Parathyroid adenoma (tissue), 2 donors: Measurements from ENCODE around the gene JDP2.

Source experiments
- H2AFZ ChIP-seq: fragments of 300-600 bp; sonication (generic); one replicate; pipeline ENCODE4 v1.7.0; 2017; ENCODE audit warnings: antibody characterized with exemption, mild to moderate bottlenecking
- H3K27ac ChIP-seq: fragments of 300-600 bp; sonication (generic); one replicate; pipeline ENCODE4 v1.7.0; 2017
- H3K27me3 ChIP-seq: fragments of 300-600 bp; sonication (generic); one replicate; pipeline ENCODE4 v1.7.0; 2017; ENCODE audit warnings: low read length; ENCODE audit not compliant: control insufficient read depth, insufficient read depth
- H3K36me3 ChIP-seq: fragments of 300-600 bp; sonication (generic); one replicate; pipeline ENCODE4 v1.7.0; 2017; ENCODE audit warnings: low read length; ENCODE audit not compliant: control insufficient read depth, insufficient read depth
- H3K4me1 ChIP-seq: fragments of 300-600 bp; sonication (generic); one replicate; pipeline ENCODE4 v1.7.0; 2017; ENCODE audit warnings: control low read depth
- H3K4me2 ChIP-seq: fragments of 300-600 bp; sonication (generic); one replicate; pipeline ENCODE4 v1.7.0; 2017; ENCODE audit warnings: low read length
- H3K4me3 ChIP-seq: fragments of 300-600 bp; sonication (generic); one replicate; pipeline ENCODE4 v1.7.0; 2017; ENCODE audit warnings: low read depth, low read length
- H3K79me2 ChIP-seq: fragments of 300-600 bp; sonication (generic); one replicate; pipeline ENCODE4 v1.7.0; 2017; ENCODE audit warnings: control low read depth
- H3K9ac ChIP-seq: fragments of 300-600 bp; sonication (generic); one replicate; pipeline ENCODE4 v1.7.0; 2017; ENCODE audit warnings: mild to moderate bottlenecking
- H3K9me3 ChIP-seq: fragments of 300-600 bp; sonication (generic); one replicate; pipeline ENCODE4 v1.7.0; 2017; ENCODE audit warnings: low read length; ENCODE audit not compliant: control insufficient read depth
- TF ChIP-seq, protein P1 (sequence below): fragments of 300-600 bp; sonication (generic); IDR thresholded peaks from one replicate; pipeline ENCODE4 v1.7.0; 2017; ENCODE audit warnings: antibody characterized with exemption, mild to moderate bottlenecking
- donor health status: primary hyperparathyroidism.

JDP2 gene

DNA sequence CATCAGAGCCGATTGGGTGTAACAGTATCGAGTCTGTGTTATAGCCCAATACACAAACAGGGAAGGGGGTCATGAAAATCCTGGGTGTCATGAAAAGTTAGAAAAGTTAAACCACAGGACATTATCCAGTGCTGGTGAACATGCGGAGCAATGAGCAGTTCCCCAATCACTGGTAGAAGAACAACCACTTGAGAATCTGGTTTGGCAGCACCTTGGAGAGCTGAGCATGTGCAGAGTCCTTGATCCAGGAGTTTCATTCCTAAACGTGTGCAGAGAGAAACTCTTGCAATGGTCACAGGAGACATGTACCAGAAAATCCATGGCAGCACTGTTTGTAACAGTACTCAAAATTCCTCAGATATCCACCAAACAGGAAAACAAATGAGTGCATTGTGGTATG, 23.0 kb upstream of the JDP2 start:
- no peak overlapping the region for H3K27ac ChIP-seq
- H3K9ac ChIP-seq: no peak overlapping the region
- no peak overlapping the region for H2AFZ ChIP-seq
- no peak overlapping the region for H3K4me3 ChIP-seq
- no peaks in the 10 kb centered on the region for H3K79me2 ChIP-seq
- H3K27me3 ChIP-seq: no peaks in the 10 kb centered on the region
- TF ChIP-seq, protein P1, sequence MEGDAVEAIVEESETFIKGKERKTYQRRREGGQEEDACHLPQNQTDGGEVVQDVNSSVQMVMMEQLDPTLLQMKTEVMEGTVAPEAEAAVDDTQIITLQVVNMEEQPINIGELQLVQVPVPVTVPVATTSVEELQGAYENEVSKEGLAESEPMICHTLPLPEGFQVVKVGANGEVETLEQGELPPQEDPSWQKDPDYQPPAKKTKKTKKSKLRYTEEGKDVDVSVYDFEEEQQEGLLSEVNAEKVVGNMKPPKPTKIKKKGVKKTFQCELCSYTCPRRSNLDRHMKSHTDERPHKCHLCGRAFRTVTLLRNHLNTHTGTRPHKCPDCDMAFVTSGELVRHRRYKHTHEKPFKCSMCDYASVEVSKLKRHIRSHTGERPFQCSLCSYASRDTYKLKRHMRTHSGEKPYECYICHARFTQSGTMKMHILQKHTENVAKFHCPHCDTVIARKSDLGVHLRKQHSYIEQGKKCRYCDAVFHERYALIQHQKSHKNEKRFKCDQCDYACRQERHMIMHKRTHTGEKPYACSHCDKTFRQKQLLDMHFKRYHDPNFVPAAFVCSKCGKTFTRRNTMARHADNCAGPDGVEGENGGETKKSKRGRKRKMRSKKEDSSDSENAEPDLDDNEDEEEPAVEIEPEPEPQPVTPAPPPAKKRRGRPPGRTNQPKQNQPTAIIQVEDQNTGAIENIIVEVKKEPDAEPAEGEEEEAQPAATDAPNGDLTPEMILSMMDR: no peak
- peaks cover 17% of the 10 kb centered on the region for H3K4me1 ChIP-seq
- H3K9me3 ChIP-seq: no peaks in the 10 kb centered on the region
- H3K36me3 ChIP-seq: no peaks in the 10 kb centered on the region
- H3K4me2 ChIP-seq: no peak overlapping the region

DNA sequence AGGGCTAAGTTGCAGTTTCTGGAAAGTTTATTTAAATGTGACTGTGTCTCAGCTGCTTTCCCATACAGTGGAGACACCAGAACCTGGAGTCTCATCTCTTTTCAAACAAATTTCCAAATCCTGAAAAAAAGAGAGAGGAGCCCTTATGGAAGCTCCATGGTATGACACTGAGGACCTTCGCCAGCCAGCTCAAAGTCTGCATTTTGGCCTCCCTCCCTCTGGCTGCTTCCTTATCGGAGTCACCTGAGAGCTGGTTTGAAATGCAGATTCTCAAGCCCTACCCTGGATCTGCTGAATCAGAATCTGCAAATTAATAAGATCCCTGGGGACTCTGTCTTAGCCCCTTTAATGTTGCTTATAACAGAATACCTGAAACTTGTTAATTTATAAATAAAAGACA, 21.7 kb upstream of the JDP2 start:
- Histone ChIP-seq H3K79me2 (no peaks in the 10 kb centered on the region), H3K36me3 (no peaks in the 10 kb centered on the region), H3K27me3 (no peaks in the 10 kb centered on the region), H3K9me3 (no peaks in the 10 kb centered on the region), H3K4me3 (no peak overlapping the region), H3K4me1 (peaks cover 10% of the 10 kb centered on the region), H2AFZ (no peak overlapping the region), H3K9ac (no peak overlapping the region), H3K4me2 (no peak overlapping the region), H3K27ac (no peak overlapping the region)
- TF ChIP-seq, protein P1: no peak

GRCh38 chr14:75406856-75407255, 21.0 kb upstream of the JDP2 start:
- TF ChIP-seq, protein P1: no peak
- no peak overlapping the region for H2AFZ ChIP-seq
- H3K27me3 ChIP-seq: no peaks in the 10 kb centered on the region

DNA sequence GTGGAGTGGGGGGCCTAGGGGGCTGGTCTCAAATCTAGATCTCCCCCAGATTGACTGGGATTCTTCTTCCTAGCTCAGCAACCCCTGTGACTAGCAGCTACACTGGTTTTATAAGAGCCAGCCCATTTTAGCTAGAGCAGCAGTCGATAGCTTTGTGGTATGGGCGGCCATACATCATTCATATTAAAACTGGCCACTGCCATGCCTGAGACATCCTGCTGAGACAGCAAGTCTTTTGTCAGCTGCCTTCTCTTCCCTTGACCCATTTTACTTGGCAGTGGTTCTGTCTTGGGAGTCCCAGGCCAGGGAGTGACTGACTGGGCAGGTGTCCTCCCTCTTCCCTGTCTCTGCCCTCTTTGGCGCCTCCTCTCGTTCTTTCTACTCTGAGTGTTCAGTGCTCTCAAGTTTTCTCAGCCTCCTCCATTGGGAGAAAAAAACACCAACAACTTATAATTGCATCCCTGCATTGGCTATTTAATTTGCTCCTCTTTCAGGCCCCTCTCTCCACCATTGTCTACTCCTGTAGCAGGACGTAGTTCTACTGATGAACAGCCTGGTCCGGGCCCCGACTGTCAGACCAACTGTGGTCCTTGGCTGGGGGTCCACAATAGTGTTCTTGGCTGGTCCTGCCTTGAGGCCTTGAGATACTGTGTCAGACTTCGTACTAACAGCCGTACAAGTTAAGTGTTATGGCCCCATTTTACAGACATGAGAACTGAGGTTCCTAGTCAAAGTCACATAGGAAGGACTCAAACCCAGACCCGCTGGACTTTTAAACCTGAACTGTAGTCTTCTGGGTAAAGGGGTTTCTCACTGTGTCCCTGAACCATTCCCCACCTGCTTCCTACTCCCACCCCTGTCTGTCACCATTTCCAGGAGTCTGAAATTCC, 18.3 kb upstream of the JDP2 start:
- no peaks in the 10 kb centered on the region for H3K9me3 ChIP-seq
- H3K79me2 ChIP-seq: no peaks in the 10 kb centered on the region
- H3K4me3 ChIP-seq: no peak overlapping the region
- H2AFZ ChIP-seq: no peak overlapping the region
- no peaks in the 10 kb centered on the region for H3K36me3 ChIP-seq
- no peaks in the 10 kb centered on the region for H3K27me3 ChIP-seq
- H3K4me2 ChIP-seq: no peak overlapping the region
- TF ChIP-seq, protein P1: no peak
- peaks cover 7% of the 10 kb centered on the region for H3K4me1 ChIP-seq
- H3K27ac ChIP-seq: no peak overlapping the region
- H3K9ac ChIP-seq: no peak overlapping the region

More at GRCh38 chr14:75406856-75407255, 21.0 kb upstream of the JDP2 start:
- Histone ChIP-seq H3K4me3 (no peak overlapping the region), H3K4me1 (peaks cover 7% of the 10 kb centered on the region), H3K27ac (no peak overlapping the region), H3K9ac (no peak overlapping the region), H3K4me2 (no peak overlapping the region), H3K36me3 (no peaks in the 10 kb centered on the region), H3K79me2 (no peaks in the 10 kb centered on the region), H3K9me3 (no peaks in the 10 kb centered on the region)

GRCh38 chr14:75411214-75411540, 16.6 kb upstream of the JDP2 start:
- Histone ChIP-seq H3K4me1 (peaks cover 7% of the 10 kb centered on the region), H3K27me3 (no peaks in the 10 kb centered on the region), H3K79me2 (no peaks in the 10 kb centered on the region), H3K27ac (no peak overlapping the region), H3K9me3 (no peaks in the 10 kb centered on the region), H3K4me3 (no peak overlapping the region), H2AFZ (peak overlapping the region; percentile 84), H3K36me3 (no peaks in the 10 kb centered on the region), H3K4me2 (no peak overlapping the region), H3K9ac (no peak overlapping the region)
- TF ChIP-seq, protein P1: no peak
